GM19023 (cell line): ENCODE data around the gene HRH4.

Experiments
- ATAC-seq: cut with Tn5 transposase; IDR thresholded peaks from one replicate; pipeline ENCODE4 v1.9.1; 2021; ENCODE audit warnings: mild to moderate bottlenecking, moderate library complexity; ENCODE audit not compliant: unreplicated experiment

The HRH4 gene

GRCh38 chr18:24504401-24504800 lies 44.0 kb downstream of the HRH4 start:
- ATAC-seq = no peak

- ATAC-seq = no peak
These were observed 45.7 kb downstream of the HRH4 start for GRCh38 chr18:24506175-24506574.

GRCh38 chr18:24509435-24509834 lies 49.0 kb downstream of the HRH4 start:
- no peak for ATAC-seq

GRCh38 chr18:24514439-24514838 lies 54.0 kb downstream of the HRH4 start:
- peak; percentile 67 for ATAC-seq

GRCh38 chr18:24515721-24516120 lies 55.3 kb downstream of the HRH4 start:
- no peak for ATAC-seq

GRCh38 chr18:24516261-24516660 lies 55.8 kb downstream of the HRH4 start:
- ATAC-seq = no peak

- no peak for ATAC-seq
These were observed 57.1 kb downstream of the HRH4 start for GRCh38 chr18:24517554-24517953.

GRCh38 chr18:24518596-24518995 lies 58.2 kb downstream of the HRH4 start:
- ATAC-seq = no peak
